PC-9 (cell line): ENCODE results near the gene PRDM15. TPM values are rescaled to one million over a fixed set of nuclear protein-coding genes. Genes with fewer than 3 reads are reported as not detected.

Experiments
- BruUV-seq: library from RNA; stranded (reverse); fragments of 400-500 nt; replicated peaks from 2 replicates; lab custom pipeline; 2021; lab: Mats Ljungman, UMichigan
- CTCF ChIA-PET: fragments of 300-600 bp; sonication (Branson Sonifier 250); formaldehyde crosslinking; loops from one replicate; lab custom pipeline; 2022; ENCODE audit warnings: antibody characterized with exemption; lab: Charles Lee
- POLR2A ChIA-PET: fragments of 300-600 bp; sonication (Branson Sonifier 250); formaldehyde crosslinking; loops from one replicate; lab custom pipeline; 2022; ENCODE audit warnings: antibody characterized with exemption; ENCODE audit not compliant: unreplicated experiment; lab: Charles Lee
- DNase-seq, 2 experiments: peaks; one replicate each; pipeline versions ENCODE4 v3.0.0 to v3.0.0-alpha.2; 2015 to 2022; ENCODE audit warnings: mixed read lengths in 1 of 2
- H2AFZ ChIP-seq: fragments of 200-600 bp; sonication (generic); 2 replicates; pipeline ENCODE4 v1.8.1; 2017; ENCODE audit warnings: antibody characterized with exemption
- H3F3A ChIP-seq: fragments of 200-600 bp; sonication (generic); 2 replicates; pipeline ENCODE4 v1.8.1; 2017; ENCODE audit warnings: antibody characterized with exemption, mild to moderate bottlenecking, low read depth; ENCODE audit not compliant: insufficient read depth
- H3K27ac ChIP-seq: fragments of 200-600 bp; sonication (generic); 2 replicates; pipeline ENCODE4 v1.6.1; 2016; ENCODE audit warnings: mixed run types
- H3K27me3 ChIP-seq: fragments of 200-600 bp; sonication (generic); 2 replicates; pipeline ENCODE4 v1.6.1; 2016; ENCODE audit warnings: low read depth, mixed run types; ENCODE audit not compliant: insufficient read depth
- H3K36me3 ChIP-seq: fragments of 200-600 bp; sonication (generic); 2 replicates; pipeline ENCODE4 v1.6.1; 2016; ENCODE audit warnings: low read depth, mixed run types
- H3K4me1 ChIP-seq: fragments of 200-600 bp; sonication (generic); replicated peaks from 2 replicates; pipeline ENCODE4 v1.6.1; 2016; ENCODE audit warnings: mixed run types; ENCODE audit not compliant: insufficient read depth
- H3K4me2 ChIP-seq: fragments of 200-600 bp; sonication (generic); 2 replicates; pipeline ENCODE4 v1.6.1; 2017; ENCODE audit warnings: mixed run types
- H3K4me3 ChIP-seq: fragments of 200-600 bp; sonication (generic); 2 replicates; pipeline ENCODE4 v1.6.1; 2016; ENCODE audit warnings: mixed run types
- H3K79me2 ChIP-seq: fragments of 200-600 bp; sonication (generic); 2 replicates; pipeline ENCODE4 v1.6.1; 2017; ENCODE audit warnings: low read depth, mixed run types
- H3K9me2 ChIP-seq: fragments of 200-600 bp; sonication (generic); 2 replicates; pipeline ENCODE4 v1.8.1; 2017; ENCODE audit warnings: mild to moderate bottlenecking; ENCODE audit not compliant: insufficient read depth
- H3K9me3 ChIP-seq: fragments of 200-600 bp; sonication (generic); 2 replicates; pipeline ENCODE4 v1.8.1; 2016; ENCODE audit warnings: low read depth; ENCODE audit not compliant: insufficient read depth
- H4K20me1 ChIP-seq: fragments of 200-600 bp; sonication (generic); 2 replicates; pipeline ENCODE4 v1.8.1; 2017; ENCODE audit not compliant: insufficient read depth
- EZH2 ChIP-seq: fragments of 200-600 bp; sonication (generic); IDR thresholded peaks from 2 replicates; pipeline ENCODE4 v1.8.0; 2017; ENCODE audit warnings: antibody characterized with exemption, low read depth
- intact Hi-C: fragments of 100-400 bp; cut with micrococcal nuclease; formaldehyde crosslinking; loops from one replicate; pipeline ENCODE4 v1.10.0; 2022; ENCODE audit not compliant: unreplicated experiment
- total RNA-seq: library from RNA; stranded (reverse); gene quantifications from 2 replicates; pipeline ENCODE4 v1.2.3, GENCODE V29; 2021
- TF ChIP-seq, protein P1 (sequence below): fragments of 200-600 bp; sonication (generic); conservative IDR thresholded peaks from 2 replicates; pipeline ENCODE4 v1.6.1; 2017; ENCODE audit warnings: mixed run types, antibody characterized with exemption, mild to moderate bottlenecking, moderate library complexity

Gene PRDM15
- total RNA-seq, 1 experiment from 2014 or later: 8.8 TPM

DNA sequence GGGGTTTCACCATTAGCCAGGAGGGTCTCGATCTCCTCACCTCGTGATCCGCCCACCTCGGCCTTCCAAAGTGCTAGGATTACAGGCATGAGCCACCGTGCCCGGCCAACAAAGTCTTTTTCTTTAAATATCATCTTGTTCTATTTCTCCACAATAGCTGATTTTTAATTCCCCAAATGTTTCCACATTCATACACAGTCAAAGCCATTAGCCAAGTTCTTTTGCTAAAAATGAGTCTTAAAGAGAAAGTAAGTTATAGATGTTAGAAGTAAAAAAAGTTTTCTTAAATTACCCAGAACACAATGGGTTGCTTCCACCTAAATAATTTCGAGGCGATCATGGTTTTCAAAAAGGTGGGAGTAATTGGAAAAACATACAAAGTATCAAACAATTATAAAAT, 44.0 kb upstream of the PRDM15 start:
- Histone ChIP-seq H3K27ac (no peak overlapping the region), H4K20me1 (no peaks in the 10 kb centered on the region), H3K9me2 (no peaks in the 10 kb centered on the region), H3K9me3 (no peaks in the 10 kb centered on the region), H2AFZ (no peak overlapping the region), H3F3A (no peaks in the 10 kb centered on the region), H3K79me2 (no peaks in the 10 kb centered on the region), H3K4me2 (no peak overlapping the region), H3K36me3 (no peaks in the 10 kb centered on the region), H3K4me1 (no peaks in the 10 kb centered on the region), H3K4me3 (no peak overlapping the region), H3K27me3 (no peaks in the 10 kb centered on the region)
- ChIA-PET CTCF (no interaction called here), POLR2A (no interaction called here)
- TF ChIP-seq EZH2: no peak
- TF ChIP-seq, protein P1, sequence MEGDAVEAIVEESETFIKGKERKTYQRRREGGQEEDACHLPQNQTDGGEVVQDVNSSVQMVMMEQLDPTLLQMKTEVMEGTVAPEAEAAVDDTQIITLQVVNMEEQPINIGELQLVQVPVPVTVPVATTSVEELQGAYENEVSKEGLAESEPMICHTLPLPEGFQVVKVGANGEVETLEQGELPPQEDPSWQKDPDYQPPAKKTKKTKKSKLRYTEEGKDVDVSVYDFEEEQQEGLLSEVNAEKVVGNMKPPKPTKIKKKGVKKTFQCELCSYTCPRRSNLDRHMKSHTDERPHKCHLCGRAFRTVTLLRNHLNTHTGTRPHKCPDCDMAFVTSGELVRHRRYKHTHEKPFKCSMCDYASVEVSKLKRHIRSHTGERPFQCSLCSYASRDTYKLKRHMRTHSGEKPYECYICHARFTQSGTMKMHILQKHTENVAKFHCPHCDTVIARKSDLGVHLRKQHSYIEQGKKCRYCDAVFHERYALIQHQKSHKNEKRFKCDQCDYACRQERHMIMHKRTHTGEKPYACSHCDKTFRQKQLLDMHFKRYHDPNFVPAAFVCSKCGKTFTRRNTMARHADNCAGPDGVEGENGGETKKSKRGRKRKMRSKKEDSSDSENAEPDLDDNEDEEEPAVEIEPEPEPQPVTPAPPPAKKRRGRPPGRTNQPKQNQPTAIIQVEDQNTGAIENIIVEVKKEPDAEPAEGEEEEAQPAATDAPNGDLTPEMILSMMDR: no peak
- DNase-seq: no peak
- intact Hi-C loops: no loop called here
- no TSS peak for BruUV-seq

- Histone ChIP-seq H3K36me3 (no peaks in the 10 kb centered on the region), H3K4me3 (no peak overlapping the region), H2AFZ (no peak overlapping the region), H3K27ac (no peak overlapping the region), H3K27me3 (no peaks in the 10 kb centered on the region), H3K4me1 (no peaks in the 10 kb centered on the region), H3K9me3 (no peaks in the 10 kb centered on the region), H3K79me2 (no peaks in the 10 kb centered on the region), H3F3A (no peaks in the 10 kb centered on the region), H3K9me2 (no peaks in the 10 kb centered on the region), H4K20me1 (no peaks in the 10 kb centered on the region), H3K4me2 (no peak overlapping the region)
- POLR2A ChIA-PET: no interaction called here
- TF ChIP-seq, protein P1: no peak
- no peak for TF ChIP-seq EZH2
- intact Hi-C loops: no loop called here
- CTCF ChIA-PET: no interaction called here
- DNase-seq: no peak
- BruUV-seq: no TSS peak
Measured at GRCh38 chr21:41921021-41921420, 41.9 kb upstream of the PRDM15 start.

DNA sequence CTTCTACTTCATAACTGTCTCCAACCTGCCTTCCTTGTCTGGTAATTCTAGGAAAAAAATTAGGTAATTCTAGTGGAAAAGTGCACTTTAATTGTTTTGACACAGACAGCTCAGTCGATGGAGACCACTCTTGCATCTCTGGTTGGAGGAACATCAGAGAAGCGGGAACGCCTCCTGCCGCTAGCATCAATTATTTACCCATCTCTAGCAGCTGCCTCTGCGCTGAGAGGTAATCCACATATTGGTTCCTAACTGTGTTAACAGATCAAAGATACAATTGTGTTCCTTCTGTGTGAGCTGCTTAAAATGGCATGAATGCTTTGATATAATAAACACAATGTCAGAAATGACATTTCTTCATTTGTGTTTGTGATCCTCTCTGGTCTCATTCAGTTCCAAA, 41.3 kb upstream of the PRDM15 start:
- no peaks in the 10 kb centered on the region for H3K36me3 ChIP-seq
- no peaks in the 10 kb centered on the region for H3K27me3 ChIP-seq
- no peaks in the 10 kb centered on the region for H3K4me1 ChIP-seq
- no peaks in the 10 kb centered on the region for H3K9me3 ChIP-seq
- H3K4me3 ChIP-seq: no peak overlapping the region
- H3K4me2 ChIP-seq: no peak overlapping the region
- ChIA-PET POLR2A (no interaction called here), CTCF (no interaction called here)
- no peak overlapping the region for H2AFZ ChIP-seq
- DNase-seq: no peak
- no TSS peak for BruUV-seq
- H3K79me2 ChIP-seq: no peaks in the 10 kb centered on the region
- TF ChIP-seq, protein P1: no peak
- TF ChIP-seq EZH2: no peak
- H3K9me2 ChIP-seq: no peaks in the 10 kb centered on the region
- H4K20me1 ChIP-seq: no peaks in the 10 kb centered on the region
- H3K27ac ChIP-seq: no peak overlapping the region
- no peaks in the 10 kb centered on the region for H3F3A ChIP-seq
- intact Hi-C loops: no loop called here
